Bronchial epithelial cell (primary cell): ENCODE measurements around the gene KRT36. TPM values are rescaled to one million over a fixed set of nuclear protein-coding genes. Genes with fewer than 3 reads are reported as not detected.

Experiments
- DNase-seq: peaks from one replicate; pipeline ENCODE4 v3.0.0-alpha.2; 2010; ENCODE audit warnings: low read depth
- FAIRE-seq: peaks from 2 replicates; lab custom pipeline; 2011; peaks lifted over from hg19 to GRCh38; lab: Jason Lieb, UNC
- H3K27me3 ChIP-seq: 2 replicates; pipeline ENCODE4 v1.5.1; 2011; ENCODE audit warnings: low read length; ENCODE audit not compliant: control insufficient read depth, insufficient read depth
- H3K36me3 ChIP-seq: 2 replicates; pipeline ENCODE4 v1.5.1; 2011; ENCODE audit warnings: low read length; ENCODE audit not compliant: control insufficient read depth, insufficient read depth
- H3K4me3 ChIP-seq: 2 replicates; pipeline ENCODE4 v1.5.1; 2011; ENCODE audit warnings: mild to moderate bottlenecking, low read depth, low read length, control low read depth
- CTCF ChIP-seq: IDR thresholded peaks from 2 replicates; pipeline ENCODE4 v1.5.1; 2011; ENCODE audit warnings: mild to moderate bottlenecking, moderate library complexity, low read length, control low read depth, inconsistent platforms; ENCODE audit not compliant: insufficient read depth, severe bottlenecking
- total RNA-seq: library from RNA; depleted of rRNA; stranded (reverse); fragments of >200 nt; gene quantifications from 2 replicates; pipeline ENCODE4 v1.2.1, GENCODE V29; 2014

Gene KRT36
- total RNA-seq, 1 donor from 2014 or later, result under 0.01 TPM

GRCh38 chr17:41531993-41532392, 42.3 kb upstream of the KRT36 start:
- DNase-seq (no peak), FAIRE-seq (no peak)

GRCh38 chr17:41530062-41531048, 40.6 kb upstream of the KRT36 start:
- Histone ChIP-seq H3K4me3 (no peak overlapping the region), H3K36me3 (peaks cover 12% of the 10 kb centered on the region), H3K27me3 (no peaks in the 10 kb centered on the region)
- no peak for TF ChIP-seq CTCF
- DNase-seq, result peak; percentile 87
- FAIRE-seq, result no peak

More at GRCh38 chr17:41531993-41532392, 42.3 kb upstream of the KRT36 start:
- H3K4me3 ChIP-seq, result no peak overlapping the region
- peaks cover 8% of the 10 kb centered on the region for H3K36me3 ChIP-seq
- TF ChIP-seq CTCF, result no peak
- H3K27me3 ChIP-seq, result no peaks in the 10 kb centered on the region

- TF ChIP-seq CTCF, result no peak
- Histone ChIP-seq H3K4me3 (no peak overlapping the region), H3K27me3 (no peaks in the 10 kb centered on the region), H3K36me3 (peaks cover 15% of the 10 kb centered on the region)
- DNase-seq (peak; percentile 37), FAIRE-seq (no peak)
Measured at GRCh38 chr17:41529491-41529915, 39.8 kb upstream of the KRT36 start.

- no peak for DNase-seq
- no peak for TF ChIP-seq CTCF
- peaks cover 17% of the 10 kb centered on the region for H3K36me3 ChIP-seq
- no peak overlapping the region for H3K4me3 ChIP-seq
- no peak for FAIRE-seq
- H3K27me3 ChIP-seq, result no peaks in the 10 kb centered on the region
Measured at GRCh38 chr17:41528959-41529353, 39.2 kb upstream of the KRT36 start.

GRCh38 chr17:41527063-41528023, 37.6 kb upstream of the KRT36 start:
- DNase-seq, result no peak
- H3K27me3 ChIP-seq, result no peaks in the 10 kb centered on the region
- FAIRE-seq, result no peak

More at GRCh38 chr17:41527063-41528023, 37.6 kb upstream of the KRT36 start:
- H3K4me3 ChIP-seq, result peak overlapping the region; percentile 87
- TF ChIP-seq CTCF, result no peak
- peaks cover 17% of the 10 kb centered on the region for H3K36me3 ChIP-seq
